GM12801 (cell line): ENCODE results near the gene PISD.

Source experiments
- TF ChIP-seq, protein P1 (sequence below): IDR thresholded peaks from one replicate; pipeline ENCODE4 v1.5.1; 2011; ENCODE audit warnings: control low read depth; ENCODE audit not compliant: insufficient read length; ENCODE audit errors: extremely low read depth

Gene PISD

DNA sequence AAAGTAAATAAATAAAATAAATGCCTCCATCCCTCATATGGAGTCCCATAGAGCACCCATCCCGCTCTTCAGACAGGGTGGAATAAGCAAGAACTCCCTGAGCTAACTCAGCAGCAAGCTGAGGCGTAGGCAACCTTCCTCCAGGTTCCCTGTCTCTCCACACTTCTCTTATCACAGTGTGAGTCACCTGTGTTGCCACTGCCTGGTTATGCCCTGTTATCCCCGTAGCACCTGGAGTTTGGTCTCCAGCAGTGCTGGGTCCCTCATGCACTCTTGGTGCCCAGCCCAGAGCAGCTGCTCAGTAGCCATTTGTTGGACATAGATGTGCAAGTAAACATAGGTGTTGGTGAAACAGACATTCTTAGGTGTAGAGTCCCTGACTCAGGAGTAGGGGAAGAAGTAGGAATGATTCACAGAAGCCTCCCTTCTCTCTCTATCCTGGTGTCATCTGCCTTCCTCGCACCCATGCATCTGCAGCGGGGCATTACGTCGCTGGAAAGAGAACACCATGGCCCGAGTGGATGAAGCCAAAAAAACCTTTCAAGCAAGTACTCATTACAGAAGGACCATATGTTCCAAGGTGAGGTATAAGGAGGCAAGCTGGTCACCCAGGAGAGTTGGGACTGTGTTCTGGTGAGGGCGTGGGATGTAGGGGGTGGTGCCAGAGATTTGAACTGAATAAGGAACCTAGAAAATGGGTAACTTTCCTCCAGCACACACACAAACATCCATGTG lies 56.0 kb downstream of the PISD start:
- TF ChIP-seq, protein P1, sequence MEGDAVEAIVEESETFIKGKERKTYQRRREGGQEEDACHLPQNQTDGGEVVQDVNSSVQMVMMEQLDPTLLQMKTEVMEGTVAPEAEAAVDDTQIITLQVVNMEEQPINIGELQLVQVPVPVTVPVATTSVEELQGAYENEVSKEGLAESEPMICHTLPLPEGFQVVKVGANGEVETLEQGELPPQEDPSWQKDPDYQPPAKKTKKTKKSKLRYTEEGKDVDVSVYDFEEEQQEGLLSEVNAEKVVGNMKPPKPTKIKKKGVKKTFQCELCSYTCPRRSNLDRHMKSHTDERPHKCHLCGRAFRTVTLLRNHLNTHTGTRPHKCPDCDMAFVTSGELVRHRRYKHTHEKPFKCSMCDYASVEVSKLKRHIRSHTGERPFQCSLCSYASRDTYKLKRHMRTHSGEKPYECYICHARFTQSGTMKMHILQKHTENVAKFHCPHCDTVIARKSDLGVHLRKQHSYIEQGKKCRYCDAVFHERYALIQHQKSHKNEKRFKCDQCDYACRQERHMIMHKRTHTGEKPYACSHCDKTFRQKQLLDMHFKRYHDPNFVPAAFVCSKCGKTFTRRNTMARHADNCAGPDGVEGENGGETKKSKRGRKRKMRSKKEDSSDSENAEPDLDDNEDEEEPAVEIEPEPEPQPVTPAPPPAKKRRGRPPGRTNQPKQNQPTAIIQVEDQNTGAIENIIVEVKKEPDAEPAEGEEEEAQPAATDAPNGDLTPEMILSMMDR = no peak

DNA sequence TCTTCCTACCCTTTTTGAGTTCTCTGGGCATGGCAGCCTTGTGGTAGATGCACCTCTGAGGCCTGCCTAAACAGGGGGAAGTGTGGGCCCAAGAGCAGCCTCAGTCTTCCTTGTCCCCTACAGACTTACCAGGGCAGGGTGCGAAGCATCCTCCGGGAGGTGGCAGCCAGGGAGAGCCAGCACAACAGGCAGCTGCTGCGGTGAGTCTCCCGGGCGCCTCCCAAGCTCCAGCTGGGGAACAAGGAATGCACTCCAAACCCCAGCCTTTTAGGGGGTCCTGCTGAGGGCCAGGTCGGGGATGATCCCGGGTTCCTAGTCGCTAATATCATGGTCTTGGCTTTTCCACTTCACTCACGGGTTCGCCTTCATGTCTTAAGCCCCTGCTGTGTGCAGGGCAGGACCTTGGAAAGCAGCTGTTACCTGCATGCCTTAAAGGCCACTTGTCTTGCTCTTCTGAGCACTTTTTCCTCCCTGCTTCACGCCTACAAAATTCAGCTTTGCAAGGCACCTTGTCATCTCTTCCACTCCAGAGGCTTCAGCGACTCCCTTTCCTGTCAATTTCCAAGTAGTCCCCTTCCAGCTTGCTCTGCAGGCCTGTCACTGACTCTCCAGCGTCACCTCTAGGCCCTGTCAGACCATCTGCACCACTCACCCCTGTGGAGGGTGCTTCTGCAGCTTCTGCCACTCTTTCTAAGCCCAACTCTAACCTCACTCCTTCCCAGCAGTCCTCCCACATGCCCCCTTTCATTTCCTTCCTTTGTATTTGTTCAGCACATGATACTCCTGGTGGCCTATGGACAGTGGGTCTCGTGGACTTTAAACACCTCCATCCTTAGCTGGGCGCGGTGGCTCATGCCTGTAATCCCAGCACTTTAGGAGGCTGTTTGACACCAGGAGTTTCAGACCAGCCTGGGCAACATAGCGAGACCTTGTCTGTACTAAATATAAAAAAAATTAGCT lies 57.0 kb downstream of the PISD start:
- TF ChIP-seq, protein P1 = no peak

DNA sequence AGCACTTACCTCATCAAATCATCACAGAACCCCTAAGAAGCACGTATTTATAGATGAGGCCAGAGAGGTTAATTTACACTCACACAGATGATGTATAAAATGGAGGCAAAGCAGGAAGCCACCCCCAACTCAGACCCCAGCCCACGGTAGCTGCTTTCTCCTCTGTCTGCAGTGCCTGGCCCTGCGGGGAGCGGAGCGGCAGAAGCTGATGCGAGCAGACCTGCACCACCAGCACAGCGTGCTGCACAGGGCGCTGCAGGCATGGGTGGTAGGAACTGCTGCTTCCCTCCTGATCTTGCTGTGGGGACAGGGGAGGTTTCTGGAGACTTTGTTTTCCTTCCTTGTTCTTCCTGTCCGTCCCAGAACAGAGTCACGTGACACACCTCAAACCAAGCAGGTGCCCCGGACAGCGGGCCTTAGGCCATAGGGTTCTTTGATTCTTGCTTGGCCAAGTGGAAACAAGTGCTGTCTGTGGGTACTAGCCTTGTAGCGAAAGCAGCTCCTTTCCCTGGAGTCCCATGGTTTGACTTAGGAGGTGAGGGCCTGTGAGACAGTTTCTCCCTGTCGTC lies 57.8 kb downstream of the PISD start:
- TF ChIP-seq, protein P1 = no peak

DNA sequence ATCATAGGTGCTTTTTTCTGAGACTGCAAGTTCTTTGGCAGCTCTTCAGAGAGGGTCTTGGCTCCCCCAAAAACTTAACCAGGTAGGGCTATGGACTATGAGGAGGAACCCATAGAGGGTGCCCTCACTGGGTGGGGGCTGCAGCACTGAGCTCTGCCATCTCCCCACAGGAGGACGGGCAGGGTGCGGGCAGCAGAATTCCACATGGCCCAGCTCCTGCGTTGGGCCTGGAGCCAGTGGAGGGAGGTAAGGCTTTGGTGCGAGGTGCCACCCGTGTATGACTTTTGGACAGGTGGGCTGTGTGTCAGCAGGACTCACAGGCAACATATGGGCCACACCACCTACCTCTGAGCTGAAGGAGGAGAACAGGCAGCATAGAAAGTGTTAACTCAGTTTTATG lies 58.4 kb downstream of the PISD start:
- TF ChIP-seq, protein P1 = no peak

DNA sequence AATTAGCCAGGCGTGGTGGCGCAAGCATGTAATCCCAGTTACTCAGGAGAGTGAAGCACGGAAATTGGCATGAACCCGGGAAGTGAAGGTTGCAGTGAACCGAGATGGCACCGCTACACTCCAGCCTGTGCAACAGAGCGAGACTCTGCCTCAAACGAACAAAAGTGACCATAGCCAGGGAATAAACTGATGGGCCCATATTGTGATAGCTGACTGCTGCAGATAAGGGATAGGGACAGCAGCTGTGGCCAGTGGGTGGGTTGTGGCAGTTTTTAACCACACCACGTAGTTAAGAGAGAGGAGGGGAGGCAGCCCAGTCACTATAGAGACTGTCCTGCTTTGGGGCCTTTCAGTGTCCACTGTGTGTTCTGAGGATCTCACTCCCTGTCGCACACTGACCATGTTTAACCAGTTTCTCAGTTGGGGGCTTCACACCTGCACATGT lies 58.9 kb downstream of the PISD start:
- TF ChIP-seq, protein P1 = no peak

DNA sequence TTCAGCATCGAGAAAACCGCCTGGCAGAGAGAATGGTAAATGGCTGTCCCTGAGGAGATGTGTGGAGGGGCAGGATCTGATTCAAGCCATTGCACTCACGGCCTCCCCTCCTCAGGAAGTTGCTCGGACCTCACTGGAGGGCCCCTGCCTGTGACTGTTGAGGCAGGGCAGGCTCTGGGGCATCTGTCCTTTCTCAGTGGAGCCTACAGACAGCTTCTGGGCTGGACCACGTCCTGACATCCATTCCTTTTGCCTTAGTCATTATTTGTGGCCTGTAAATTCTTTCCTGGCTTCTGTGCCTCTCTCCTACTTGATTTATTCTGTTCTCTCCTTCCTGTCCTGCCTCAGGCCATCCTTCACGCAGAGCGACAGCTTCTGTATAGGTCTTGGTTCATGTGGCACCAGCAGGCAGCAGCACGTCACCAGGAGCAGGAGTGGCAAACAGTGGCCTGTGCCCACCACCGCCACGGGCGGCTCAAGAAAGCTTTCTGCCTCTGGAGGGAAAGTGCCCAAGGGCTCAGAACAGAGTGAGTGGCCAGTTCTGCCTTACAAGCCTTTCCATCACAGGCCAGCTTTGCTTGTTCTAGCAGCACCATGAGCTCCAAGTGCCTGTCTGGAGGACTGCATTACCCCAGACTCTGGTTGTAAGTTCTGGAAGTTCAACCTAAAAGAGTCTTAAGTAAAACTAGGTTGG lies 59.6 kb downstream of the PISD start:
- TF ChIP-seq, protein P1 = no peak
